GM19035 (cell line): ENCODE data around the gene SRSF2.
A peak's percentile ranks its signal among the peaks of the same experiment; 100 is the strongest.
"Not testable (repeated sequence)": the region's sequence is repeated elsewhere in the genome, so short reads cannot be mapped to it uniquely, and the experiment has no call there.

ENCODE experiments used
- ATAC-seq: cut with Tn5 transposase; IDR thresholded peaks from one replicate; pipeline ENCODE4 v1.9.1; 2021; ENCODE audit not compliant: unreplicated experiment

Gene SRSF2

GRCh38 chr17:76737082-76737675, at the start of gene SRSF2:
Gene SRSF2 (minus strand): TSS chr17:76737331. CDS start chr17:76737160, 171 bp downstream.
- ATAC-seq: peak; percentile 76

GRCh38 chr17:76784926-76785325, 47.8 kb upstream of the SRSF2 start:
- no peak for ATAC-seq

- no peak for ATAC-seq
Measured at GRCh38 chr17:76783146-76783545, 46.0 kb upstream of the SRSF2 start.

GRCh38 chr17:76781056-76781982, 44.2 kb upstream of the SRSF2 start:
- ATAC-seq: no peak

- no peak for ATAC-seq
Measured at GRCh38 chr17:76775021-76775600, 38.0 kb upstream of the SRSF2 start.

GRCh38 chr17:76772842-76773525, 35.9 kb upstream of the SRSF2 start:
- no peak for ATAC-seq

GRCh38 chr17:76758570-76758969, 21.4 kb upstream of the SRSF2 start:
- no peak for ATAC-seq

- ATAC-seq: no peak
Measured at GRCh38 chr17:76757256-76757655, 20.1 kb upstream of the SRSF2 start.

GRCh38 chr17:76755285-76755684, 18.2 kb upstream of the SRSF2 start:
- no peak for ATAC-seq

GRCh38 chr17:76753061-76753961, 16.2 kb upstream of the SRSF2 start:
- ATAC-seq: no peak

GRCh38 chr17:76752006-76752405, 14.9 kb upstream of the SRSF2 start:
- no peak for ATAC-seq

GRCh38 chr17:76751416-76751993, 14.4 kb upstream of the SRSF2 start:
- no peak for ATAC-seq

- no peak for ATAC-seq
Measured at GRCh38 chr17:76748657-76749056, 11.5 kb upstream of the SRSF2 start.

GRCh38 chr17:76747716-76748363, 10.7 kb upstream of the SRSF2 start:
- no peak for ATAC-seq

GRCh38 chr17:76745785-76746184, 8.7 kb upstream of the SRSF2 start:
- not testable (repeated sequence) for ATAC-seq

- ATAC-seq: no peak
Measured at GRCh38 chr17:76744747-76745146, 7.6 kb upstream of the SRSF2 start.

- ATAC-seq: no peak
Measured at GRCh38 chr17:76742958-76743357, 5.8 kb upstream of the SRSF2 start.

GRCh38 chr17:76740329-76741118, 3.4 kb upstream of the SRSF2 start:
- no peak for ATAC-seq
